ENCODE results near the gene PATL1.

PATL1 gene

DNA sequence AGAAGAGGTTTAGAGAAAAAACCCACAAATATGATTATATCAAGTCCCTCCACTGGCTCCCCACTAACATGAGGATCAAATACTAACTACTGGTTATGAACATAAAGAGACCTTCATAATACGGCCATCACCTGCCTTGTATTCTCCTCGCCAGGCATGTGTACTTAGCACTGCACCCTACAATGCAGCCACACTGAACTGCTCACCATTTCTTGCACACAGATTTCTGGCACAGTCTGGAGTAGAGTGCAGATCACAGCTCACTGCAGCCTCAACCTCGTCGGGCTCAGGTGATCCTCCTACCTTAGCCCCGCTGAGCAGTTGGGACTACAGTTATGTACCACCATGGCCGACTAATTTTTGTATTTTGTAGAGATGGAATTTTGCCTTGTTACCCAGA, 66.4 kb downstream of the PATL1 start:
- TF ChIP-seq ZNF565 (CRISPR knock-in tag; conservative IDR thresholded peaks at IDR 0.05; ENCODE audit: low read depth) (no peak), CSDC2 (CRISPR knock-in tag; IDR thresholded peaks at IDR 0.05) (no peak), ZNF70 (CRISPR knock-in tag; IDR thresholded peaks at IDR 0.05) (no peak), OSR1 (CRISPR knock-in tag; IDR thresholded peaks at IDR 0.05) (no peak), ARNTL (CRISPR knock-in tag; IDR thresholded peaks at IDR 0.05; ENCODE audit: borderline replicate concordance, low read depth) (no peak), TCF4 (CRISPR knock-in tag; IDR thresholded peaks at IDR 0.05; ENCODE audit: borderline replicate concordance) (no peak), ZC3H10 (CRISPR knock-in tag; IDR thresholded peaks at IDR 0.05) (no peak), ZFP3 (CRISPR knock-in tag; IDR thresholded peaks at IDR 0.05) (no peak), GLIS3 (CRISPR knock-in tag; IDR thresholded peaks at IDR 0.05) (no peak)
- TF ChIP-seq, protein P1, sequence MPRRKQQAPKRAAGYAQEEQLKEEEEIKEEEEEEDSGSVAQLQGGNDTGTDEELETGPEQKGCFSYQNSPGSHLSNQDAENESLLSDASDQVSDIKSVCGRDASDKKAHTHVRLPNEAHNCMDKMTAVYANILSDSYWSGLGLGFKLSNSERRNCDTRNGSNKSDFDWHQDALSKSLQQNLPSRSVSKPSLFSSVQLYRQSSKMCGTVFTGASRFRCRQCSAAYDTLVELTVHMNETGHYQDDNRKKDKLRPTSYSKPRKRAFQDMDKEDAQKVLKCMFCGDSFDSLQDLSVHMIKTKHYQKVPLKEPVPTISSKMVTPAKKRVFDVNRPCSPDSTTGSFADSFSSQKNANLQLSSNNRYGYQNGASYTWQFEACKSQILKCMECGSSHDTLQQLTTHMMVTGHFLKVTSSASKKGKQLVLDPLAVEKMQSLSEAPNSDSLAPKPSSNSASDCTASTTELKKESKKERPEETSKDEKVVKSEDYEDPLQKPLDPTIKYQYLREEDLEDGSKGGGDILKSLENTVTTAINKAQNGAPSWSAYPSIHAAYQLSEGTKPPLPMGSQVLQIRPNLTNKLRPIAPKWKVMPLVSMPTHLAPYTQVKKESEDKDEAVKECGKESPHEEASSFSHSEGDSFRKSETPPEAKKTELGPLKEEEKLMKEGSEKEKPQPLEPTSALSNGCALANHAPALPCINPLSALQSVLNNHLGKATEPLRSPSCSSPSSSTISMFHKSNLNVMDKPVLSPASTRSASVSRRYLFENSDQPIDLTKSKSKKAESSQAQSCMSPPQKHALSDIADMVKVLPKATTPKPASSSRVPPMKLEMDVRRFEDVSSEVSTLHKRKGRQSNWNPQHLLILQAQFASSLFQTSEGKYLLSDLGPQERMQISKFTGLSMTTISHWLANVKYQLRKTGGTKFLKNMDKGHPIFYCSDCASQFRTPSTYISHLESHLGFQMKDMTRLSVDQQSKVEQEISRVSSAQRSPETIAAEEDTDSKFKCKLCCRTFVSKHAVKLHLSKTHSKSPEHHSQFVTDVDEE (CRISPR knock-in tag; IDR thresholded peaks at IDR 0.05): no peak
- TF ChIP-seq, protein P2, sequence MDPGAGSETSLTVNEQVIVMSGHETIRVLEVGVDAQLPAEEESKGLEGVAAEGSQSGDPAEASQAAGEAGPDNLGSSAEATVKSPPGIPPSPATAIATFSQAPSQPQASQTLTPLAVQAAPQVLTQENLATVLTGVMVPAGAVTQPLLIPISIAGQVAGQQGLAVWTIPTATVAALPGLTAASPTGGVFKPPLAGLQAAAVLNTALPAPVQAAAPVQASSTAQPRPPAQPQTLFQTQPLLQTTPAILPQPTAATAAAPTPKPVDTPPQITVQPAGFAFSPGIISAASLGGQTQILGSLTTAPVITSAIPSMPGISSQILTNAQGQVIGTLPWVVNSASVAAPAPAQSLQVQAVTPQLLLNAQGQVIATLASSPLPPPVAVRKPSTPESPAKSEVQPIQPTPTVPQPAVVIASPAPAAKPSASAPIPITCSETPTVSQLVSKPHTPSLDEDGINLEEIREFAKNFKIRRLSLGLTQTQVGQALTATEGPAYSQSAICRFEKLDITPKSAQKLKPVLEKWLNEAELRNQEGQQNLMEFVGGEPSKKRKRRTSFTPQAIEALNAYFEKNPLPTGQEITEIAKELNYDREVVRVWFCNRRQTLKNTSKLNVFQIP (CRISPR knock-in tag; IDR thresholded peaks at IDR 0.05; ENCODE audit: borderline replicate concordance, low read depth): no peak
- TF ChIP-seq, protein P3, sequence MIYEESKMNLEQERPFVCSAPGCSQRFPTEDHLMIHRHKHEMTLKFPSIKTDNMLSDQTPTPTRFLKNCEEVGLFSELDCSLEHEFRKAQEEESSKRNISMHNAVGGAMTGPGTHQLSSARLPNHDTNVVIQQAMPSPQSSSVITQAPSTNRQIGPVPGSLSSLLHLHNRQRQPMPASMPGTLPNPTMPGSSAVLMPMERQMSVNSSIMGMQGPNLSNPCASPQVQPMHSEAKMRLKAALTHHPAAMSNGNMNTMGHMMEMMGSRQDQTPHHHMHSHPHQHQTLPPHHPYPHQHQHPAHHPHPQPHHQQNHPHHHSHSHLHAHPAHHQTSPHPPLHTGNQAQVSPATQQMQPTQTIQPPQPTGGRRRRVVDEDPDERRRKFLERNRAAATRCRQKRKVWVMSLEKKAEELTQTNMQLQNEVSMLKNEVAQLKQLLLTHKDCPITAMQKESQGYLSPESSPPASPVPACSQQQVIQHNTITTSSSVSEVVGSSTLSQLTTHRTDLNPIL (CRISPR knock-in tag; IDR thresholded peaks at IDR 0.05; ENCODE audit: low read depth): no peak
- ATAC-seq: no peak

DNA sequence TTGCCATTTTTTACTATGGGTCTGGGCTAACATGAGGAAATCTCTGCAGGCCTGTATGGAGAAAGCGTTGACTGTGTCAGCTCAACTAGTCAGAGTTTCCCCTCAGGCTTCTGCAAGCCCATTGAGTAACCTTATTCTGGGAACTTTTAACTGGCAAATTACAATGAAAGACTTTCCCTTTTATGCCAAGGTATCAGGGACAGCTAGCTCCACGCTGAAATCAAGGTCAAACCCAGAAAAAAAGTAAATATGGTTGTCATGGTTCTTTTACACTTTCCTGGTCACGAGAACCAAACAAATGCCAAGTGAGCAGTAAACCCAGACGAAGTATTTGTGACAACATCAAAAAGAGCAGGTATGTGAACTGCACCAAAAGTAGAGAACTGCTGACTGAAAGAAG, 67.0 kb downstream of the PATL1 start:
- TF ChIP-seq GLIS3 (CRISPR knock-in tag; IDR thresholded peaks at IDR 0.05) (no peak), BACH2 (CRISPR knock-in tag; IDR thresholded peaks at IDR 0.05; ENCODE audit: borderline replicate concordance) (no peak), ZC3H10 (CRISPR knock-in tag; IDR thresholded peaks at IDR 0.05) (no peak), ZNF8 (CRISPR knock-in tag; IDR thresholded peaks at IDR 0.05) (no peak), SNAI2 (CRISPR knock-in tag; IDR thresholded peaks at IDR 0.05) (no peak), ESRRG (CRISPR knock-in tag; IDR thresholded peaks at IDR 0.05) (no peak), CSDC2 (CRISPR knock-in tag; IDR thresholded peaks at IDR 0.05) (no peak), ZNF565 (CRISPR knock-in tag; conservative IDR thresholded peaks at IDR 0.05; ENCODE audit: low read depth) (no peak), TOX (CRISPR knock-in tag; IDR thresholded peaks at IDR 0.05; ENCODE audit: borderline replicate concordance) (no peak), ARNTL (CRISPR knock-in tag; IDR thresholded peaks at IDR 0.05; ENCODE audit: borderline replicate concordance, low read depth) (no peak), ZFP3 (CRISPR knock-in tag; IDR thresholded peaks at IDR 0.05) (no peak), ZFP30 (CRISPR knock-in tag; IDR thresholded peaks at IDR 0.05) (no peak), ISL1 (CRISPR knock-in tag; IDR thresholded peaks at IDR 0.05) (no peak), RARB (CRISPR knock-in tag; IDR thresholded peaks at IDR 0.05) (no peak), TCF4 (CRISPR knock-in tag; IDR thresholded peaks at IDR 0.05; ENCODE audit: borderline replicate concordance) (no peak)
- TF ChIP-seq, protein P4, sequence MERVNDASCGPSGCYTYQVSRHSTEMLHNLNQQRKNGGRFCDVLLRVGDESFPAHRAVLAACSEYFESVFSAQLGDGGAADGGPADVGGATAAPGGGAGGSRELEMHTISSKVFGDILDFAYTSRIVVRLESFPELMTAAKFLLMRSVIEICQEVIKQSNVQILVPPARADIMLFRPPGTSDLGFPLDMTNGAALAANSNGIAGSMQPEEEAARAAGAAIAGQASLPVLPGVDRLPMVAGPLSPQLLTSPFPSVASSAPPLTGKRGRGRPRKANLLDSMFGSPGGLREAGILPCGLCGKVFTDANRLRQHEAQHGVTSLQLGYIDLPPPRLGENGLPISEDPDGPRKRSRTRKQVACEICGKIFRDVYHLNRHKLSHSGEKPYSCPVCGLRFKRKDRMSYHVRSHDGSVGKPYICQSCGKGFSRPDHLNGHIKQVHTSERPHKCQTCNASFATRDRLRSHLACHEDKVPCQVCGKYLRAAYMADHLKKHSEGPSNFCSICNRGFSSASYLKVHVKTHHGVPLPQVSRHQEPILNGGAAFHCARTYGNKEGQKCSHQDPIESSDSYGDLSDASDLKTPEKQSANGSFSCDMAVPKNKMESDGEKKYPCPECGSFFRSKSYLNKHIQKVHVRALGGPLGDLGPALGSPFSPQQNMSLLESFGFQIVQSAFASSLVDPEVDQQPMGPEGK (CRISPR knock-in tag; IDR thresholded peaks at IDR 0.05; ENCODE audit: borderline replicate concordance): no peak
- TF ChIP-seq, protein P3 (CRISPR knock-in tag; IDR thresholded peaks at IDR 0.05; ENCODE audit: low read depth): no peak
- TF ChIP-seq, protein P2 (CRISPR knock-in tag; IDR thresholded peaks at IDR 0.05; ENCODE audit: borderline replicate concordance, low read depth): no peak

More for the DNA sequence above, 67.0 kb downstream of the PATL1 start:
- no peak for ATAC-seq
